NCI-H2081 (cell line): ENCODE measurements around the gene PIAS1.
"Not testable (repeated sequence)": the region's sequence is repeated elsewhere in the genome, so short reads cannot be mapped to it uniquely, and the experiment has no call there.

ENCODE experiments used
- DNase-seq, 2 experiments: peaks; one replicate each; lab custom pipeline; 2025; lab: John Stamatoyannopoulos, UW

PIAS1 gene

DNA sequence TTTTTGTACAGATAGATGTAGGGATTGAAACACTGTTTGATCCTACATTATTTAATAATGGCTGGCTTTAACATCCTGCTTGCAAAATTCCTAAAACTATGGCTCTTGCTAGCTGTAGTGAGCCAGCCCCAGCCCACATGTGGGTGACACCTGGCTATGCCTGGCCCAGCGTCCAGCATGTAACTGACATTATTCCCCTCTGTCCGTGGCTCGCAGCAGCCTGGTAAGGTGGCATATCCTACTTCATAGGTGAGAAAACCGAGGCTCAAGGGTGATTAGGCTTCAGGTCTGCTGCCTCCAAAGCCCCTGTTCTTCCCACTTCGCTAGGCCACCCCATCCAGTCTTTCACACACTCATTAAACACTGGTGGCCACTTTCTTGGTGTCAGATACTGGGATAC is 149.4 kb downstream of the PIAS1 start:
- no peak for DNase-seq

DNA sequence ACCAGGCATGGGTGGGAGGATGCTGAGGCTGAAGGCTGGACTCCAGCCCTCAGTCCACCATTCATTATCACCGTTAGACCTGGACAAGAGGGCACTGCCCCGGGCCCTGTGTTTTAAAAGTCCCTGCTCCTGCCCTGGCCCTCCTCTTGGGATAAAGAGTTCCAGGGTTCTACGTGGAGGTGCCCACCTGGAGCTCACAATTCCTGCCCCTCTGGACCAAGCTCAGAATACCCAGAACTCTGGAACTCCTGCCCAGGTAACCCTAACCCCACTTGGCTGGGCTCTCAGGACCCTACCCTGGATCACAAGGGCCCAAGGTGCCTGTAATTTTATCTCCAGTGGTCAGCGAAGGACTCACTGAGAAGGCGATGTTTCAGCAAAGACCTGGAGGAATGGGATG is 149.8 kb downstream of the PIAS1 start:
- no peak for DNase-seq

DNA sequence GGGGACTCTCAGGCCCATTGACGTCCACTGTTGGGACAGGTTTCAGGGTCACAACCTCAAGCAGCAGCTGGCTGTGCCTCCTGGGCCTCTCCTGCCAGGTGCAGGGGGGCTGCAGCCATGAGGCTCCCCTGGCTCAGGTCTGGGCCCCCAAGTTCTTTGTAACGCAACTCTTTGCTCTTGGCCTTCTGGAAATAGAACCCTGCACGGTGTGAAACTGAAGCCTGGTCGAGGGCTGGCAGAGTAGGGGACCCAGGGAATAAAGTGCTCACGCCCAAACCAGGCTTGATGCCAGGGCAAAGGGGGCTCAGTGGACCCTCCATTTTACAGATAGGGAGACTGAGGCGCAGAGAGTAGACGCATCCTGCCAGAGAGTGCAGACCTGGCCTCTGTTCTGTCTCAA is 150.2 kb downstream of the PIAS1 start:
- no peak for DNase-seq

DNA sequence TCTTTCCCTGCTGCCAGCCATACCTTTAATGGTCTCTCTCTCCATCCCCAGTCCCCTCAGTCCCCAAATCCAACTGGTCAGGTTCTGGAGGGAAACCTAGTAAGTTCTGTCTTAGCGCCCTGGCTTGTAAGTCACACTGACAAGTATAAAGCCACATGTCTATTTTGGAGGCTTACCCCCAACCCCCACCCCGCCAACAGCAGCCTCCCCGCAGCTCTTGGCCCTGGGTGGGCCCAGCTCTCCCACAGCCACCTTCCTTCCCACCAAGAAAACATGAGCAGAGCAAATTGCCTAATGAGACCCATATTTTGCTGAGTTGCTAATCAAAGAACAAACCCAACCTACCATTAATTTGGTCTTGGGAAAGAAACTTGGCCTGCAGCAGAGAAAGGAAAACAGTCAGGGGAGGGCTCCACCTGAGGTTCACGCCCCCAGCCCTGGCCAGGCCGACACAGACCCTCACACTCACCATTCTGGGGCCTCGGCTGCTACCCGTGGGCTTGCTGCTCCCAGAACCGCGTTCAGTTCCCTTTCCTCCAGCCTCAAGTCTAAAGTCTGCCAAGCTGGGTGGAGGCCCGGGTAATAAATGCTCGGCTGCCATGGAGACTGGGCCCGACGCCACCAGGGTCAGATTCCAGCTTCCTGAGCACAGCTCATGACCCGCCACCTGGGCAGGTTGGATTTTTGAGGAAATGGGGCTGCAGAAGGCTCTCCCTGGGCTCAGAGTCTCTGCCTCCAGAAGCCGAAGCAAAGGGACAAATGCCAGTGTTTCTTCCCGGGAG is 150.9 kb downstream of the PIAS1 start, which contains the start of gene CALML4:
CALML4 (minus strand) TSS at position 557 of the 782 bp plus-strand sequence; CDS start at position 472, 85 bp downstream.
- DNase-seq: peak; percentile 24 to 64

DNA sequence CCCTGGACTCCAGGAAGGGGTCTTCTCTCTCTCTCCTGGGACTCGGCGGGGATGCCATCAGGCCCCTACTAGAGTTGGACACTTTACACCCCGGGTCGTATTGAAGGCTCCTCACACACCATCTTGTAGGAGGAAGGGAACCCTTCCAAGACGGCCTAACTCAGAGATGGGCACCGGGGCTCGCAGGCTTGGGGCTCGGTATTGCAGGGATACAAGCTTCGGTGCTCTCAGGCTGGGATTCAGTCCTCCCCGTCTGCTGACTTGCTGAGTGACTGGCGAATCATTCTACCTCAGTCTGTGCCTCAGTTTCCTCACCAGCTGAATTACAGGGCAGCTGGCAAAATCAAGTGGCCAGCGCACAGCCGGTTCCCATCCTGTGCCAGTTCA is 151.4 kb downstream of the PIAS1 start:
- DNase-seq: no peak

DNA sequence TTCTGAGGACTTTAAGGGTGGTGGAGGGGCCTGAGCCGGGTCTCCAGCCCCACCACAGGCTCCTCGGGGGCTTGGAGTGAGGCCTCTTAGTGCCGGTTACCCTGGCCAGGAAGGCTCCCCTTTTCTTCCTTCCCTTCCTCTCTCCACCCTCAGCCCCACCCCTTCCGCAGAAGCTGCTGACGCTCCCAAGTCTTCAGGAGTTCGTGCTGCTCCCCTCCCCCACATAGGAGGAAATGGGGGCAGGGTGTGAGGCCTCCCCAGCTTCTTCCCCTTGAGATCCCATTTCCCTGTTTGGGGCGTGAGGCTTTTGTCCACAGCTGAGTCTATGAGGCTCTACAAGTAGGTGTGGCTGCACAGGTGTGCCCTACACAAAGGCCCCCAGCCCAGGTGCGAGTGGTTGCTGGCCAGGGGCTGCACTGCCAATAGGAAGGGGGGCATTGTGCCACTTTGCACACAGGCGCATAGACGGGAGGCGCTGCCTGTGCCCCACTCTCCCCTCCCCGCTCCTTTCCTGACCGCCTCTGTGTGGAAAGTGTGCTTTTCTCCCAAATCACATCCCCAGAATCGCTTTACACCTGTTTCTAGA is 151.9 kb downstream of the PIAS1 start:
- no peak for DNase-seq

DNA sequence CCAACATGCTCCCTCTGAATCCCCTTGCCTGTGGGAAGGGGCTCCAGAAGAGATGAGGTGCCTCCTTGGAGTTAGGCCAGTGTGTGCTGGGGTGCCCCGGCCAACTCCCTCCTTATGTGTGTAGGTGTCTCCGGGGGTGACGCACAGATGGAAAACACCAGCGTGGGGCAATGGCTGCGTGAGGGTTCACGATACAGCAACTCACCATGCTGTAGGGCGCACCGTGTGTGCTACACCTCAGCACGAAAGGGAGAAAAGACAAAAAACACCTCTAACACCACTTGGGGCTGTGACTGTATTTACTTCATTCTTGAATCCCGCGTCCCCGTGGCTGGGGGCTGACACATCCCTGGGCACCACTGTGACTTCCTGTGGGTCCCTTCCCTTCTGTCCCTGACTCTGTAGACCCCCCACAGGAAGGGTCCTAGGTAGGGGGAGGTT is 152.6 kb downstream of the PIAS1 start:
- no peak for DNase-seq

DNA sequence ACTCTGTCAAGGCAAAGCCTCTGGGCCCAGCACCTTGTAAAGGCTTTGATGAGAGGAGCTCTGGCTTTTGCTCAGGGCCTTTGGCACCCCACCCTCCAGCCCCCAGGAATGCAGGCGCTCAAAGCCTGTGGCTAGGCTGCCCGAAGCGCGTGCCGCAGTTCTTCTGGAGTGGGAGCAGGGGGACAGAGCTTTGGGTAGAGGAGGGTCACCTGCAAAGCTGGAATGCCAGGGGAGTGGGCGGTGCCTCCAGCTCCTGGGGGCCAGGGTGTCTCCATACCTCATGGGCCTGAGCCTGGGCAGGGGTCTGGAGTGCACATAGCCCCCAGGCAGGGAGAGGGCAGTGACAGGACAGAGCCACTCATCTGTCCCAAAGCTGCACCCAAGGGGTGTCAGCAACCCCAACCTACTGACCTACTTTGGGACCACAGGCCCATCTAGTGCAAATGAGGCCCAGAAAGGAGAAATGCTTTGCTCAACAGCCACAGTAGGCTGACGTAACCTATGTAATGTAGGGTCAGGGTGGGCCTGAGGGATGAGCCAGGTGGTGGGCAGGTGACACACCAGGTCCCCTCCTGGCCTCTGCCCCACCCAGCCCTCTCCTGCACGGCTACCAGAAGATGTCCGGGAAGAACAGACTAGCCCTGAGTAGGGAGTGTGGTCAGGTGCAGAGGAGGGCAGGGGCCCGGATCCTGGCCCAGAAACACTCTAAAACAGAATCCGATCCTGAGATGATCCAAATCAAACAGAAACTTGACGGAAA is 153.2 kb downstream of the PIAS1 start:
- no peak for DNase-seq

DNA sequence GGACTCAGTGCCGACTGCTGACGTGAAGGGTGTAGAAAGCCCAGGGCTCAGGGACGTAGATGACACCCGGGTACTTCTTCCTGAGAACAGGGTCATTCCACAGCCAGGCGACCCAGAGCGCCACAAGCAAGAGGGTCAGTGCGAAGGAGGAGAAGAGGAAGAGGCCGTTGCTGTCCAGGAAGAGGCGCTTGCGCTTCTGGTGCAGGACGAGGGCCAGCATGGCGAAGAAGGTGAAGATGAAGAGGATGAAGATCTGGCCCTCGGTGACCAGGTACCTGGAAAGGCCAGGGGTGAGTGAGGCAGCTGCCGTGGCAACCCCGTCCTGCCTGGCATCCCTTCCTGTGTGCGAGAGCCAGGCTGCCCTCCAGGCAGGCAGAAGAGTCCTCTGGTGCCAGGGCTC is 154.0 kb downstream of the PIAS1 start:
- DNase-seq: no peak

DNA sequence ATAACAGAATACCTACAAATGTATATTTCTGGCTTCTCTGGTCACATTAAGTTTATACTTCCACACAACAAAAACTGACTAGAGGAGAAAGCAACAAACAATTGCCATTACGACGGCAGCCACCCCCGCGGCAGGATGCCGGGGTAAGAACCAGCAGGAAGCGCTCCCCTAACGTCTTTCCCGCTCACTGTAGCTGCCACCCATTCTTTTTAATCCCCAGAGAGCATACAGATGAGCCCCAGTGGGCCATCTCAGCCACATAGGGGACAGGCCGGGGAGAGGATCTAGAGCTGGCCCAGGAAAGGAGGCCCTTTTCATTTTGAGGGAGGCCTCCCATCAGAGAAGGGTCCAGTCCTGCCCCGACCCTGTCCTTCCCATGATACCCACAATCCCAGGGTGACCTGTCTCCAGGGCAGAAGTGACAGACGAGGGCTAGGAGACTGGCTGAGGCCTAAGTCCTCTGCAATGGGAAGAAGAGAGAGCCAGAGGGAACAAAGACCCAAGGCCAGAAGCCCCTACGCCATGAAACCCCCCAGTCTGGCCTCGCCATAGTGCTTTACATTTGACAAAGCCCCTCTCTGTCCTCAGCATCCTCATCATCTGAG is 154.6 kb downstream of the PIAS1 start:
- DNase-seq: no peak

DNA sequence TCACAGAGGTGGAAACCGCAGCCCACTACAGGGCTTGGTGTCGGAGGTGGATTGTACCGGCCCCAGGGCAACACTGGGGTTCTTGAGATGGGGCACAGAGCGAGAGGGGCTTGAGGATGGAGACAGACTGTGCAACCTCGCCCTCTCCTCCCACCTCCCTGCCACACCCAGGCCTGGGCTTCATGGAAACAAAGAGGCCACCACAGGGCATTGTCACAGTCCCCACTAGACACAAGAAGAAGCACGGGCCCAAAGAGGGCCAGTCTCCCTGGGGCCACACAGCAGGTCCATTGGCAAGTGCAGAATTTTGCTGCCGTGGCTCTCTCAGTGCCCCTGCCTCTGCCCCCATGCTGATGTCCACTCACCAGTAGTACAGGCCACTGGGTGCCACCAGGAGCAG is 155.2 kb downstream of the PIAS1 start:
- no peak for DNase-seq

DNA sequence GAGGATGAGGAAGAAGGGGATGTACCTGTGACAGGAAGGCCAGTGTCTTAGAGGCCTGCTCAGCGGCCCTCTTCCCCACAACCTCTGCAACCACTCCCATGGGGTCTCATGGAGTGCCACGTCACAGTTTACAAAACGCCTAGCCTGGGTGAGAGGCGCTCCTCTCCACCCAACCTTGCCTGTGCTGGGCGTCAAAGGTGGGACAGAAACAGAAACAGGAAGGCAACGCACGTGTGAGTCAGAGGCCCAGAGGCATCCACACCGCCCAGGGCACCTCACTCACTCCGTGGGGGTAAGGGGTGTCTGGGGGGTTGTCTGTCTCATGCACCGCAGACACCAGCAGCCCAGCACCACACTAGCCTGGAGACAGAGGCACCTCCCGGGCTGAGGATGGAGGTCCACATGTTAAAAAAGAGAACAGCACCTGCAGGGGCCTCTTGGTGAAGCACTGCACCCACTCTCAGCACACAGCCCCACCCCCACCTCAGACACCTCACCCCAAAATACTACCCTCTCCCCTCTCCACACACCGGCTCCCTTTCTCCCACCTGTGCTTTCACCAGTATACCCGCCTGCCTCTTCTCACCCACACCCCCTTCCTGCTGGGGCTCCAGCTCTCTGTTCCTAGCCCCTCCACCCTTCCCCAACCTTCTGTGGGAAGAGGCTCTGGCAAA is 155.8 kb downstream of the PIAS1 start:
- no peak for DNase-seq

DNA sequence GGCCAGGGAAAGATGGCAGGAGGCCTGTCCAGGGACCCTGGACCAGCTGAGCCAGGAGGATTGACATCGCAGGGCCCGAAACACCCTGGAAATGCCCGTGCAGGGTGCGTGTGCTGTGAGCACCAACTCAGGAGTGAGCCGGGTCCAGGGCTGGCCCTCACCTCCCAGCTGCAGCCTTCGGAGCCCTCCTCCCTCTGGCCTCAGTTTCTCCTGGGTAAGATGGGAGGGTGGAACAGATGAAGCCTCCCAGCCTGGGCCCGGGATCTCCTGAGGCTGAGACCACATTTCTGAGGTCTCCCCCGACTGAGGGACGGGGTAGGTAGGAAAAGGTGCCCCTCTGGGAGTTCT is 156.3 kb downstream of the PIAS1 start:
- DNase-seq: no peak

DNA sequence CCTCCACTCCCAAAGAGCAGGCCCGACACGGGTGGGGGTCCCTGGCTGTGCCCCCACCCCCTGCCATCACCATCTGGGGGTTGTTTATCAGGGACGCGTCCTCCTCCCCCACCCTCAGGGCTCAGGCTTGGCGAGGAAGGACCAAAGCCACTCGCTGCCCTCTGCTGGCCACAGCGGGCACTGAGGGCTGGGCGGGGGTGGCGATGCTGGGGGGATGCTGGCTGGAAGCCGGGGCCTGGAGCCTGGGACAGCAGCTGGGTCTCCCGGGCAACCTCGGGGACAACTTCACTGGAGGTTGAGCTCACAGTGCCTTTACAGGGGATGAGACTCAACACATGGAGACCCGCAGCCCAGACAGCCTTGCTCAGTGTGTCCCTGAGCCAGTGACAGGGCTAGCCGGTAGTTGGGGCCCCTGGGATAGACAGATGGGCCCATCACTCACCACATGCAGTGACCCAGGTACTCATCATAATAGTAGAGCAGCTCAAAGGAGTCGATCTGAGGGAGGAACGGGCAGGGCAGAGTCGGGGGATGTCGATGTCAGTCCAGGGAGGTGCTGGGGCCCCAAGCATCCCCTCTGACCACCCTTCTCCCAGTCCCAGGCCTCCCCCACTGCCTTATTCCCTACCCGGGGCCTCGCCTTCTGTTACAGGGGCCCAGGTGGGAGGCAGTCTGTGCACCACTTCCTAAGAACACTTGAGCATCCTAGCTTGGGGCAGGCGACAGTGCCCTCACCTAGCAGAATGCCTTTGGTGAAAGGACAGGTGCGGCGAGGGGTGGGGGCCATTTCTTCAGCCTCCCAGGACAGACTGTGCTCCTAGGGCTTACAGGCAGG is 156.9 kb downstream of the PIAS1 start:
- peak; percentile 8 to 30 for DNase-seq

DNA sequence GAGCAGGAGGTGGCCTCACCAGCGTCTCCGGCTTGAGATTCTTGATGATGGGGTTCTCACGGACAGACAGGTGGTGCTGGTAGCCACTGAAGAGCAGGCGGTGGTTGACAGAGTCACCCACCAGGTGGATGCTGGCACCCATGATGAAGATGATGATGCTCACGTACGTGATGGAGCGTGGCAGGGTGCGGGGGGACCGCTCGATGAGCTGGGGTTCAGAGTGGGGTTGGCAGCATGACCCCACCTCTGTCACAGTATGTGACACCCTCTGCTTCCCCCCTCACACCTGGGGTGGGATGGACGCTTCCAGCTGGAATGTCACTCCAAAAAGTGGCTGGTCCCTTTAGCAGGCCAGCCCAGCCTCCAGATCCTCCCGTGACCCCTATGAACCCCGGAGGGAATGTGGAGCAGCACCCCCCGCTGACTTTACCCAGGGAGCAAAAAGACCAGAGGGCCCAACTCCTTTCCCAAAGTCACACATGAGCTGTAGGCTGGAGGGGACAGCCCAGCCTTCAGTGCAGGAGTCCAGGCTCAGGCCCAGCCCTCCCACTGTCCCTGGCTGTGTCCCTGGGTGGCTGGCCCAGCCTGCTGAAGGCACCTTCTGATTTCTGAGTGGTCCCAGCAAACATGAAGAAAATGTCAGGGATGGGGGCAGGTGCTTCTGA is 157.7 kb downstream of the PIAS1 start:
- no peak for DNase-seq

DNA sequence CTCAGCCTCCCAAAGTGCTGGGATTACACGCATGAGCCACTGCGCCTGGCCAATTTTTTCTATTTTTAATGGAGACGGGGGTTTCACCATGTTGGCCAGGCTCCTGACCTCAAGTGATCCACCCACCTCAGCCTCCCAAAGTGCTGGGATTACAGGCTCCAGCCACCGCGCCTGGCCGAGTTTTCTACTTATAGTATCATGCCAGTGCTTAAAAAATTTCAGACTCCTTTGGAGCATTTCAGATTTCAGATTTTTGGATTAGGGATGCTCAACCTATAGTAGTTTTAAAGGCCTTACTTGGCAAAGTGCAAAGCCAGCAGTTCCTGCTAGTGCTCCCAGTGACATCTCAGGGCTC is 159.4 kb downstream of the PIAS1 start:
- DNase-seq: not testable (repeated sequence)

DNA sequence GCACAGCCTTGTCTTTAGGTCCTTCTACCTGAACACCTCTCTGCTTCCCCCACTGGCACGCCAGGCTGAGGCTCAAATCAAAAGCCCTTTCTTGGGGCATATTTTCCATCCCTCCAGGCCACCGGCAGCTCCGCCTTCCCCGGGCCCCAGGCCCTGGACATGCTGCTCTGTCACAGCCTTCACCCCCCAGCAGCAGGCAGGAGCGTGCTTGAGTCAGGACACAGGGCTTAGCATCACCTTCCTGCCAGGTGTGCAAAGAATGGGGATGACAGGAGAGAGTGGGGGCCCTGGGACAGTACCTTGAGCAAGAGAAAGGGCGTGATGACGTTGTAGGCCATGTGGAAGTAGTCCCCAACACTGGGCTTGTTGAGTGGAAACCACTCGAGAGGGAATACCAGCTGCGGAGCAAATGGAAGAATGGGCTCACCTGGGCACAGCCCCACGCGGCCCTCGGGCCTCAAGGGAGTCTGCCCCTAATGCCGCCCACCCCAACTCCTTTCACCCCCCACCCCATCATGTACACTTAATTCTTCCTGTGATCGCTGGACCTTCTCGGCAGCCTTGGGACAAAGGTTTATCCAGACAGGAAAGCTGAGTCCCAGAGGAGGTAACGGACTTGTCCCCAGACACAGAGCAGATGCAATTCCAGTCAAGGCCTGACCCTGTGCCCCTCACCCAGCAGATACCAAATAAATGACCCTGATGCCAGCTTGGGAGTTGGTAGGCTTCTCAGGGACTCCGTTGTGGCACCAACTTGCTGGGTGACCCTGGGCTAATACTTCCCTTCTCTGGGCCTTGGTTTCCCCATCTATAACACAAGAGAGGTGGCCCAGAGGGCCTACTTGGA is 160.1 kb downstream of the PIAS1 start:
- DNase-seq: no peak

DNA sequence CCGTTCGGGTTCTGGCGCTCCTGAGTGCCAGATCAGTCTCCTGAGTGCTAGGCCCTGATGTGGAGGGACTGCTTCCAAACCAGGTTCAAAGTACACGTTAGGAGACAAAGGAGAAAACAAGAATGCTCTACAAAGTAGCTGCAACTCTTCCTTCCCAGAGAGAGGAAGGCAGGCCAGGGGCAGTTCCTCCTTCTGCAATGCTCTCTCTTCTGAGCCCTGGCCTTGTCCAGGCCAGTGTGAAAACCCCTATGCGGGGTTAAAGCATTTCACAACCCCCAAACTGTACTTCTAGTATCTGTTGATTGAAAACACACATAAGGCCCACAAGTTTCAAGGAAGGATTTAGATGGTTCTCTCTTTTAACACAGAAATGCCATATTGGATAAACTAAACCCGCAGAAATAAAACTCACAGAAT is 160.7 kb downstream of the PIAS1 start:
- DNase-seq: no peak

DNA sequence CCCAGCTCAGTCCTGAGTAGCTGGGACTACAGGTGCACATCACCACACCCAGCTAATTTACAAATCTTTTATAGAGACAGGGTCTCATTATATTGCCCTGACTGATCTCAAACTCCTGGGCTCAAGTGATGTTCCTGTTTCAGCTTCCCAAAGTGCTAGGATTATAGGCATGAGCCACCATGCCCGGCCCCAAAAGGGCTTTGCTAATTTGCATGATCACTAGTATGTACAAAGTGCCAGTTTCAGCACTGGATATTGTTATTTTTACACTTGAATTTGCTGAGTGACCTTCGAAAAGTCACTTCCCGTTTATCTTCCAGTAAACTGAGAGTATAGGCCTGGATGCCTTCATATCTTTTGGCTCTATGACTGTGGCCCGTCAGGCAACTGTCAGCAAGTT is 163.2 kb downstream of the PIAS1 start:
- DNase-seq: no peak

DNA sequence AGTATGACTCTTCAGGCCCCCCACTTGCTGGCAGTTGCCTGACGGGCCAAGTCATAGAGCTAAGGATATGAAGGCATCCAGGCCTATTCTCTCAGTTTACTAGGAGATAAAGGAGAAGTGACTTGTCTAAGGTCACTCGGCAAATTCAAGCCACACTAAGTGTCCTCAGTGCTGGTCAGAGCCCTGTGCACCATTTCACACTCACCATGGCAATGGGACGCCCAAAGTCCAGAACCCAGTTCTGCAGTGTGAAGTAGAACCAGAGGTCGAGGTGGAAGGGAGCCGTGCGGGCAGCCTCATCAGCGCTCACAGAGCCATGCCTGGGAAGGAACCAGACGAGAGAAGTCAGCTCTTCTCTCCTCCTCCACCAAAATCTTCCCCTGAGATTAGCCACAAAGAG is 164.2 kb downstream of the PIAS1 start:
- DNase-seq: no peak
